ENCODE data around the gene OLFML2A.
"Not testable (repeated sequence)": the region's sequence is repeated elsewhere in the genome, so short reads cannot be mapped to it uniquely, and the experiment has no call there.

The OLFML2A gene

GRCh38 chr9:124776954-124777648 is at the start of gene OLFML2A:
Gene OLFML2A, plus strand, starts transcription at chr9:124777133. Its CDS starts 138 bp downstream, at chr9:124777271.
- peak in 4 of 42 donors; percentile 33 to 43 (median 38) for DNase-seq
- intact Hi-C loops (cut with DNase I) = no loop called here

GRCh38 chr9:124730772-124731171 is 46.2 kb upstream of the OLFML2A start:
- intact Hi-C loops (cut with DNase I) = no loop called here
- no peak for DNase-seq

- DNase-seq = no peak
- intact Hi-C loops (cut with DNase I) = no loop called here
Measured at GRCh38 chr9:124733964-124734740, 42.8 kb upstream of the OLFML2A start.

- DNase-seq; intact Hi-C loops (cut with DNase I): not testable (repeated sequence)
Measured at GRCh38 chr9:124734741-124735083, 42.2 kb upstream of the OLFML2A start.

- intact Hi-C loops (cut with DNase I) = no loop called here
- no peak for DNase-seq
Measured at GRCh38 chr9:124735121-124735520, 41.8 kb upstream of the OLFML2A start.

- intact Hi-C loops (cut with DNase I); DNase-seq: not testable (repeated sequence)
Measured at GRCh38 chr9:124738075-124738474, 38.9 kb upstream of the OLFML2A start.

GRCh38 chr9:124739360-124739759 is 37.6 kb upstream of the OLFML2A start:
- no peak for DNase-seq
- intact Hi-C loops (cut with DNase I) = no loop called here

GRCh38 chr9:124741149-124741548 is 35.8 kb upstream of the OLFML2A start:
- intact Hi-C loops (cut with DNase I) = no loop called here
- no peak for DNase-seq

- intact Hi-C loops (cut with DNase I) = no loop called here
- DNase-seq = no peak
Measured at GRCh38 chr9:124741662-124742061, 35.3 kb upstream of the OLFML2A start.

- intact Hi-C loops (cut with DNase I) = no loop called here
- DNase-seq = no peak
Measured at GRCh38 chr9:124742940-124743339, 34.0 kb upstream of the OLFML2A start.

GRCh38 chr9:124743686-124744348 is 33.1 kb upstream of the OLFML2A start:
- intact Hi-C loops (cut with DNase I) = no loop called here

GRCh38 chr9:124747065-124747464 is 29.9 kb upstream of the OLFML2A start:
- DNase-seq = no peak
- intact Hi-C loops (cut with DNase I) = no loop called here

More at GRCh38 chr9:124743686-124744348, 33.1 kb upstream of the OLFML2A start:
- DNase-seq = no peak

- DNase-seq = no peak
- intact Hi-C loops (cut with DNase I) = no loop called here
Measured at GRCh38 chr9:124749284-124749683, 27.6 kb upstream of the OLFML2A start.

- intact Hi-C loops (cut with DNase I) = no loop called here
- DNase-seq = no peak
Measured at GRCh38 chr9:124749781-124750180, 27.2 kb upstream of the OLFML2A start.

- intact Hi-C loops (cut with DNase I) = no loop called here
- DNase-seq = no peak
Measured at GRCh38 chr9:124752967-124753366, 24.0 kb upstream of the OLFML2A start.

- intact Hi-C loops (cut with DNase I) = no loop called here
- DNase-seq = no peak
Measured at GRCh38 chr9:124754289-124754688, 22.6 kb upstream of the OLFML2A start.

- intact Hi-C loops (cut with DNase I) = no loop called here
- no peak for DNase-seq
Measured at GRCh38 chr9:124755061-124755460, 21.9 kb upstream of the OLFML2A start.

GRCh38 chr9:124756011-124756410 is 20.9 kb upstream of the OLFML2A start:
- no peak for DNase-seq
- intact Hi-C loops (cut with DNase I) = no loop called here

GRCh38 chr9:124757616-124758015 is 19.3 kb upstream of the OLFML2A start:
- intact Hi-C loops (cut with DNase I) = no loop called here
- no peak for DNase-seq

- DNase-seq = peak in 2 of 42 donors; percentile 8 to 48
- intact Hi-C loops (cut with DNase I) = no loop called here
Measured at GRCh38 chr9:124758061-124758460, 18.9 kb upstream of the OLFML2A start.

All from head of caudate nucleus (tissue), 42 donors.